Smooth muscle cell (in vitro differentiated cells): ENCODE results near the gene PDE4D. TPM values are rescaled to one million over a fixed set of nuclear protein-coding genes. Genes with fewer than 3 reads are reported as not detected.

Source experiments
- DNase-seq: peaks from one replicate; lab custom pipeline; 2025; ENCODE audit not compliant: unreplicated experiment; lab: John Stamatoyannopoulos, UW
- H2AFZ ChIP-seq: fragments of 200-600 bp; sonication (generic); 2 replicates; pipeline ENCODE4 v1.6.0; 2016; ENCODE audit warnings: antibody characterized with exemption, low read depth, mild to moderate bottlenecking
- H3F3A ChIP-seq: fragments of 200-600 bp; sonication (generic); 2 replicates; pipeline ENCODE4 v1.6.0; 2017; ENCODE audit warnings: antibody characterized with exemption, low read depth
- H3K27ac ChIP-seq: fragments of 200-600 bp; sonication (generic); 2 replicates; pipeline ENCODE4 v1.5.1; 2016; ENCODE audit warnings: low read depth, mild to moderate bottlenecking
- H3K27me3 ChIP-seq: fragments of 200-600 bp; sonication (generic); 2 replicates; pipeline ENCODE4 v1.6.1; 2016; ENCODE audit warnings: low read depth, mild to moderate bottlenecking
- H3K36me3 ChIP-seq: fragments of 200-600 bp; sonication (generic); 2 replicates; pipeline ENCODE4 v1.5.1; 2016; ENCODE audit warnings: low read depth
- H3K4me1 ChIP-seq: fragments of 200-600 bp; sonication (generic); 2 replicates; pipeline ENCODE4 v1.5.1; 2016; ENCODE audit warnings: low read depth
- H3K4me2 ChIP-seq: fragments of 200-600 bp; sonication (generic); 2 replicates; pipeline ENCODE4 v1.6.0; 2016; ENCODE audit warnings: mild to moderate bottlenecking
- H3K4me3 ChIP-seq: fragments of 200-600 bp; sonication (generic); 2 replicates; pipeline ENCODE4 v1.5.1; 2016; ENCODE audit warnings: mild to moderate bottlenecking
- H3K79me2 ChIP-seq: fragments of 200-600 bp; sonication (generic); 2 replicates; pipeline ENCODE4 v1.6.0; 2016; ENCODE audit warnings: low read depth, mild to moderate bottlenecking
- H3K9ac ChIP-seq: fragments of 200-600 bp; sonication (generic); 2 replicates; pipeline ENCODE4 v1.6.0; 2016; ENCODE audit warnings: low read depth
- H3K9me3 ChIP-seq: fragments of 200-600 bp; sonication (generic); replicated peaks from 2 replicates; pipeline ENCODE4 v1.5.1; 2016; ENCODE audit warnings: low read depth
- H4K20me1 ChIP-seq: fragments of 200-600 bp; sonication (generic); 2 replicates; pipeline ENCODE4 v1.6.0; 2016; ENCODE audit warnings: low read depth
- CTCF ChIP-seq: fragments of 200-600 bp; sonication (generic); IDR thresholded peaks from 2 replicates; pipeline ENCODE4 v1.5.1; 2017; ENCODE audit warnings: borderline replicate concordance, mild to moderate bottlenecking, antibody characterized with exemption; ENCODE audit not compliant: insufficient read depth, poor library complexity, severe bottlenecking
- WGBS: methylation state at CpG from one replicate; pipeline ENCODE4 v1.1.7; 2016; ENCODE audit warnings: low lambda C conversion rate; 5-methylcytosine and 5-hydroxymethylcytosine counted together
- polyA plus RNA-seq: library from polyadenylated mRNA; unstranded; fragments of >200 nt; fragmentation: Nextera tagmentation; extraction: Ambion mirVana; gene quantifications from 2 replicates; pipeline ENCODE4 v1.2.1, GENCODE V29; 2016
- total RNA-seq: library from RNA; depleted of rRNA; stranded (reverse); fragments of >200 nt; gene quantifications from 2 replicates; pipeline ENCODE4 v1.2.3, GENCODE V29; 2014

Gene PDE4D
- total and polyA plus RNA-seq, 2 experiments from 2014 or later: 16.4 to 61.0 TPM

DNA sequence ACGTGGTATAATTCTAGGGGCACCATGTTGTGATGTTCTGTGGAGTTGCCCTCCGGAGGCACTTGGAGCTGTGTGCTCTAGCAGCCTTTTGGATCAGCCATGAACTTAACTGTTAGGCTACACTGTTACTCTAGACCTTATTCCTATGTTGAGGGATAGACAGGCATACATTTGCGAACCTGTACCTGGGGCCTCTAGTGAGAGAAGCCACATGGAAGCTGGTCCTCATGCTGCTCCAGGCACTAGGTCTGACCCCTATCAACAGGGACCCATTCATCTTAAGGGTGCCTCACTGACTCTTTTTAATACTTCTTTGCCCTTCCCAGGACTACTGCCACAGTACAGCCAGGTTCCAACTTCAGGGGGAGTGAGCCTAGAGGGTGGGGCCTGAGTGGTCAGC lies 715.9 kb downstream of the PDE4D start:
- no peak overlapping the region for H3K4me3 ChIP-seq
- H3K9me3 ChIP-seq: no peaks in the 10 kb centered on the region
- H3K4me1 ChIP-seq: no peaks in the 10 kb centered on the region
- no peak overlapping the region for H3K4me2 ChIP-seq
- WGBS: 95% methylated on average over 3 of the region's 3 CpGs
- TF ChIP-seq CTCF: no peak
- H3K27ac ChIP-seq: no peak overlapping the region
- H2AFZ ChIP-seq: no peak overlapping the region
- H3F3A ChIP-seq: no peaks in the 10 kb centered on the region
- peaks cover 4% of the 10 kb centered on the region for H3K79me2 ChIP-seq
- no peaks in the 10 kb centered on the region for H4K20me1 ChIP-seq
- no peaks in the 10 kb centered on the region for H3K36me3 ChIP-seq
- no peaks in the 10 kb centered on the region for H3K27me3 ChIP-seq
- H3K9ac ChIP-seq: no peak overlapping the region
- no peak for DNase-seq

GRCh38 chr5:59174248-59174844 lies 719.2 kb downstream of the PDE4D start:
- H3F3A ChIP-seq: no peaks in the 10 kb centered on the region
- H3K27ac ChIP-seq: no peak overlapping the region
- WGBS: 38% methylated on average over 5 of the region's 5 CpGs
- H3K9ac ChIP-seq: no peak overlapping the region
- H3K4me1 ChIP-seq: no peaks in the 10 kb centered on the region
- H2AFZ ChIP-seq: no peak overlapping the region
- H3K27me3 ChIP-seq: no peaks in the 10 kb centered on the region
- peak; percentile 89 for TF ChIP-seq CTCF
- H3K9me3 ChIP-seq: no peaks in the 10 kb centered on the region
- DNase-seq: no peak
- H4K20me1 ChIP-seq: no peaks in the 10 kb centered on the region
- H3K4me3 ChIP-seq: no peak overlapping the region
- H3K36me3 ChIP-seq: no peaks in the 10 kb centered on the region
- H3K79me2 ChIP-seq: peaks cover 4% of the 10 kb centered on the region
- no peak overlapping the region for H3K4me2 ChIP-seq

DNA sequence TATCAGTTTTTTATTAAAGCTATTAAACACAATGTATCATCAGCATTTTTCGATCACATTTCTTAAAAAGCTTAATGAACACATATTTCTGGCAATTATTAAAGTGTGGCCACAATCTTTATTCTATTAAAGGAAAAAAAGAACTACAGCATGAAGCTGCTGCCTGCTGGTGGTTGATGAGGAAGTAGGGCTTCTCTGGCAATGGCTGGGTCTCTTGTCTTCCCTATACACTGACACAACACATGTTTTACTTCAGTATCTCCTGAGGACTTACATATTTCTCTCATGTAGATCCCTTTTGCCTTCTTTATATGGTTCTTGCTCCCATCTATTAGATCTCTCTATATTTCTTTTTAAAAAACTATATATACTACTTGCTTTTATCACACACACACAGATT lies 719.9 kb downstream of the PDE4D start:
- peaks cover 4% of the 10 kb centered on the region for H3K79me2 ChIP-seq
- no peak overlapping the region for H3K4me3 ChIP-seq
- no peaks in the 10 kb centered on the region for H4K20me1 ChIP-seq
- H3K9me3 ChIP-seq: no peaks in the 10 kb centered on the region
- TF ChIP-seq CTCF: no peak
- H3K9ac ChIP-seq: no peak overlapping the region
- no peak overlapping the region for H3K27ac ChIP-seq
- DNase-seq: no peak
- no peaks in the 10 kb centered on the region for H3K36me3 ChIP-seq
- no peak overlapping the region for H3K4me2 ChIP-seq
- no peaks in the 10 kb centered on the region for H3K4me1 ChIP-seq
- no peak overlapping the region for H2AFZ ChIP-seq
- H3K27me3 ChIP-seq: no peaks in the 10 kb centered on the region
- H3F3A ChIP-seq: no peaks in the 10 kb centered on the region
- 92% methylated on average over 1 of the region's 1 CpG for WGBS

DNA sequence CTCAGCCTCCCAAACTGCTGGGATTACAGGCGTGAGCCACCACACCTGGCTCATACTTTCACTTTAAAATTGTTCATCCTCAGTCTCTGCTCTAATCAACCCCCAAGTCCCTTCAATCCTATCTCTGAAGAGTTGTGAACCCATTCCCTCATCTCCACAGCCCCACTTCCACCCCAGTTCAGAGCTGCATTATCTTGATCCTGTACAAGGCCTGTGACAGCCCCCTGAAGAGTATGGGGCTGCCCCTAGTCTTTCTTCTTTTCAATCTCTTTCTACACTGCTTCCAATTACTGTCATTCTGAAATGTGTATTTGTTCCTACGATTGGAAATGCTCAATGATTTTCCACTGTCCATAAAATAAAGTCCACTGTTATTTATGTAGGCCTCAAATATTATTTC lies 722.4 kb downstream of the PDE4D start:
- Histone ChIP-seq H2AFZ (no peak overlapping the region), H3K27ac (no peak overlapping the region), H3K4me3 (no peak overlapping the region), H3K9me3 (no peaks in the 10 kb centered on the region), H3K79me2 (peaks cover 4% of the 10 kb centered on the region), H4K20me1 (no peaks in the 10 kb centered on the region), H3K9ac (no peak overlapping the region), H3K4me2 (no peak overlapping the region), H3K27me3 (no peaks in the 10 kb centered on the region), H3K36me3 (no peaks in the 10 kb centered on the region), H3F3A (no peaks in the 10 kb centered on the region), H3K4me1 (no peaks in the 10 kb centered on the region)
- TF ChIP-seq CTCF: no peak
- DNase-seq: no peak
- WGBS: 75% methylated on average over 2 of the region's 2 CpGs
